GM21515 (cell line): ENCODE data around the gene MVB12A.

Experiments
- ATAC-seq: cut with Tn5 transposase; IDR thresholded peaks from one replicate; pipeline ENCODE4 v1.9.1; 2021; ENCODE audit not compliant: unreplicated experiment

MVB12A gene

DNA sequence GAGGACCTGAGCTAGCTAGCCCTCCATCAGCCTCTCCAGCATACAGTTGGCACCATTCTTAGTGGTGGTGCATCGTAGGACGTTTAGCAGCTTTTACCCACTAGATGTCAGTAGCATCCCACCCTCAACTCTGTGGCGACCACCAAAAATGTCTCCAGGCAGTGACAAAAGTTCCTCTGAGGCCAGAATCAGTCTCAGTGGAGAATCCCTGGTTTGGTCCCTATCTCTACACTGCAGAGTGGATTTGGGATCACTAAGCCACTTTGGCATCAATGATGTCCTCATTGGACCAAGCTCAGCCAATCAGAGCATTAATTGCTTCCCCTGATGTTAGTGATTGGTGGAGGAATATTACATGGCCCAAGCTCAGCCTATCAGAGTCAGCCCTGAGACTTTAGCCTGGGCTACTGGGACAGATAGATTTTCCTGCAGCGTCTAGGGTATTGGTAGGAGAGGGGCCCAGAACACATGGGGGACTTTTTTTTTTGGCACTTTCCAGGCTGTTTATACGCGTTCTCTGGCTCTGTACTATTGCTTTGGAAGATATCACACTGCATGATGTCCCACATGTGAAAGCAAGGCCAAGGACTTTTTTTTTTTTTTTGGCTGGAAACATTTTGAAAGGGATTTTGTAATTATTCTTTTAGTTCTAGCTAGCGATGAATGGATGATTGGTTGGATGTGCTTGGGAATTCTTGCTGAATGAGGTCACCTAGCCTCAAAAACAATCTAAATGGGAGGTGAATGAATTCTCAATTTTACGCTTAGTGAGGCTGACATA is 21.6 kb downstream of the MVB12A start:
- no peak for ATAC-seq

- no peak for ATAC-seq
Measured at GRCh38 chr19:17445526-17446165, 25.8 kb downstream of the MVB12A start.

DNA sequence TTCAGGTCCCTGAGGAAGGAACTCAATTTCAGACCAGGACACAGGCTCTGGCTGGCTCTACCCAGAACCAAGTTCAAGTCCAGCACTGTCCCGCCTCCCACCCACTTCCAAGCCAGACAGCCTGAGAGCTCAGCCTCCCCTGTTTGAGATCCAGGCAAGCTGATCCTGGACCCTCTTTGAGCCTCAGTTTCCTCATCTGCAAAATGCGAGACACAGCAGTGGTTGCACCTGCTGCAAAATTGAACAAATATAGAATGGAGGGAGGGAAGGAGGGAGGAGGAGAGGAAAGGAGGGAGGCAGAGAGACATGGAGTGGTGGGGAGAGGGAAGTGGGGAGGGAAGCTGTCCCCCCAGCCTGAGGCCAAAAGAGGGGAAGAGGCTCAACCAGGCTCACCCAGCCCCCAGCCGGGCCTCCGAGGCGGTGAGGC is 27.9 kb downstream of the MVB12A start:
- ATAC-seq, result no peak

DNA sequence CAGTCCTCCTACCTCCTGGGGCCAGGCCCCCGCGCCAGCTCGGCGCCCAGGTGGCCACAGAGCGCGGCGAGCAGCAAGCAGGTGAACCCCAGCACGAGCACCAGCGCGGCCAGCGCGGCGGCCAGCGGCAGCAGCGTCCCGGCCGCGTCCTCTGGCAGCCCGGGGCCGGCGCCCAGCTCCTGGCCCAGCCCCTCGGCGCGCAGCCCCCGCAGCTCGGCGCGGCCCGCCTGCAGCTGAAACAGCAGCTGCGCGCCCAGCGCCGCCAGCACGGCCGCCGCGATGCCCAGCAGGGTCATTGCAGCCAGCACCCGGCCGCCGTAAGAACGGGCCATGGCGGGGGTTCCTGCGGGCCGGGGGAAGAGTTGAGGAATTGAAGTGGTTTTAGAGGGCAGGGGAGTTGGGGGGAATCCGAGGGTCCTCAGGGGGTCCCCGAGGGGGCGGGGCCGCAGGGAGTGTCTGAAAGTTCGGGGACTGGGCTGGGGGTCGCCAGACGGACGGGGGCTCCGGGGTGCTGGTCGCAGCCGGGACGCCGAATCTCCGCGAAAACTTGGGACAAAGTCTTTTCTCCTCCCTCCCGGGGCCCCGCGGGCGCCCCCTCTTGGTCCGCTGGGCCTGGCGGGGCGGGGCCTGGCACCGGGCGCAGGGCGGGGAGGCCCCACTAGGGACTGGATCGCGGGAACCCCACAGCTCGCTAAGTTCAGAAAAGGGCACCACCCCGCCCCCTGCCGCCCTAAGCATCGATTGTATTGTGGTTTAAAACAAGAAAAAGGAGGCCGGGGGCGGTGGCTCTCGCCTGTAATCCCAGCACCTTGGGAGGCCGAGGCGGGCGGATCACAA is 28.5 kb downstream of the MVB12A start, which contains the start of gene TMEM221:
Gene TMEM221 (minus strand): TSS at position 538 of the 837 bp plus-strand sequence. CDS start 206 bp downstream, at position 332.
- no peak for ATAC-seq

- ATAC-seq, result no peak
Measured at GRCh38 chr19:17450264-17451075, 30.6 kb downstream of the MVB12A start.

DNA sequence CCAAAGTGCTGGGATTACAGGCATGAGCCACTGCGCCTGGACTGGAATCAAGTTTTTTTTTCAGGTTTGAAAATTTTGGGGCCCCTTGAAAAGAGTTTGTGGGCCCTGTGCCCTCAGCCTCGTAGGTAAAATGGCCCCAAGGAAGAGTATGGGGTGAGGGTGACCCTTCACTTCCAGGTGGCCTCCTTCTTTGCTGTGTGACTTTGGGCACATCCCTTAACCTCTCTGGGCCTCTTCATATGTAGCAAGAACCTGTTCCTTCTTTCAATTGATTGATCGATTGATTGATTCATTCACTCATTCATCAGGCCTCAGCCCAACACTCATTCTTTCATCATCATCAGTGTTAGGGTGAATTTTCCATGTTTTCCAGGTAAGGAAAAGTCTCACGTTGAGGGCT is 32.0 kb downstream of the MVB12A start:
- ATAC-seq, result no peak

DNA sequence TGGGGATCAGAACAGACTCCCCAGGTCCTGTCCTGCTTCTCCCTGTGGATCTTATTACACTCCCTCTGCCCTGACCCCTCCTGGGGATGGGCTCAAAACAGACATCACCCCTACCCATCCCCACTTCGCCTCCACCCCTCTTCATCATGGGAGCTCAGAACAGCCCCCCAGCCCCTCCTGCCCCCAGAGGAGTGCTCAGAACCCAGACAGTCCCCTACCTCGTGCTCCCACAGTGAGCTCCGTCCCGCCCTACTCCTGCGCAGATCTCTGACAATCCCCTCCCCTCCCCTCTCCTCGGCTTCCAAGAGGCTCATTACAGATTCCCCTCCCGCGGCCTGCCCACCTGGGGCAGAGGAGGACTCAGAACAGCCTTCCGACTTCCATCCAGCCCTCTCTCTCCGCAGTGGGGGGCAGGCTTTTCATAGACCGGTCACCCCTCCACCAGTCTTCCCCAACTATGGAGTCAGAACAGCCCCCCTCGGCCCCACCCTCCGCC is 34.8 kb downstream of the MVB12A start:
- ATAC-seq, result no peak

DNA sequence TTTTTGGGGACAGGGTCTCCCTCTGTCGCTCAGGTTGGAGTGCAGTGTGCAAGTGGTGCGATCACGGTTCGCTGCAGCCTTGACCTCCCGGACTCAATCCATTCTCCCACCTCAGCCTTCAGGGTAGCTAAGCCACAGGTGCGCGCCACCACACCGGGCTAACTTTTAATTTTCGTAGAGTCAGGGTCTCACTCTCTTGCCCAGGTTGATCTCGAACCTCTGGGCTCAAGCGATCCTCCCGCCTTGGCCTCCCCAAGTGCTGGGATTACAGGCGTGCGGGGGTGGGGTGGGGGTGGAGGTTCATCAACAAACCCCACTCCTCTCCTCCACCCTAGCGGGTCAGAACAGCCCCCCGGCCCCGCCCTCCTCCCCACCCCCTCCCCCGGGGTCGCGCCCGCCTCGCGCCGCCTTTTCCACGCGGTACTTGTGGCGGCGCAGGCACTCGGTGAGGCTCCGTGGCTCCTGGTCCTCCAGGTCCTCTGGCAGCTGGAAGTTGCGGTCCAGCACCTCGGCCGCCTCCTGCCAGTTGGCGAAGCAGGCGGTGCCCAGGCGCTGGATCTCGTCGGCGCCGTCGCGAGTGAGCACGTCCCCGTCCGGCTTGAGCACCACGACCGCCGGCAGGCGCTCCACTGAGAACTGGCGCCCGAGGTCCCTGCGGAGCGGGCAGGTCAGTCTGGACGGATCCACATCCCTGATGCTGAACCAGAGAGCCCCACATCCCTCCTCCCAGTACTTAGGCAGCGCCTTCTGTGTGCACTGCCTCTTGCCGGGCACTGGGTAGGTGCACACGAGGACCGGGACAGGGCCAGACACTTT is 35.7 kb downstream of the MVB12A start:
- ATAC-seq, result no peak

- ATAC-seq, result no peak
Measured at GRCh38 chr19:17456127-17456526, 36.3 kb downstream of the MVB12A start.

DNA sequence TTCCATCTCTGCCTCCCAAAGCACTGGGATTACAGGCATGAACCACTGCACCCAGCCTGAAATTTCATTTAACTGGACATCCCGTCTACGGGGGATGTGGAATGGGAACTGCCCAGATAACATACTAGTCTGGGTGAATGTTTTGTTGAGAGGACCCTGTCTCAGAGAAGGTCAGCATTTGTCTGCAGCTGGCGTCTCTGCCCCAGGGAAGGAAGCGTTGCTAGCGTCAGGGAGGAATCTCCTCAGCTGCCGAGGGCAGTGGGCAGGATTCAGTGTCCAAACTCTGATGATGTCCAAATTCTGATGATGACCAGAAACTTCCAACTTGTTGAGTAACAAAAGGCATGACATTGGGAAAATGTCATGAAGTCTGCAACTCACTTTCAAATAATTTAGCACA is 37.8 kb downstream of the MVB12A start:
- ATAC-seq, result no peak

GRCh38 chr19:17458970-17459369 is 39.1 kb downstream of the MVB12A start:
- no peak for ATAC-seq

DNA sequence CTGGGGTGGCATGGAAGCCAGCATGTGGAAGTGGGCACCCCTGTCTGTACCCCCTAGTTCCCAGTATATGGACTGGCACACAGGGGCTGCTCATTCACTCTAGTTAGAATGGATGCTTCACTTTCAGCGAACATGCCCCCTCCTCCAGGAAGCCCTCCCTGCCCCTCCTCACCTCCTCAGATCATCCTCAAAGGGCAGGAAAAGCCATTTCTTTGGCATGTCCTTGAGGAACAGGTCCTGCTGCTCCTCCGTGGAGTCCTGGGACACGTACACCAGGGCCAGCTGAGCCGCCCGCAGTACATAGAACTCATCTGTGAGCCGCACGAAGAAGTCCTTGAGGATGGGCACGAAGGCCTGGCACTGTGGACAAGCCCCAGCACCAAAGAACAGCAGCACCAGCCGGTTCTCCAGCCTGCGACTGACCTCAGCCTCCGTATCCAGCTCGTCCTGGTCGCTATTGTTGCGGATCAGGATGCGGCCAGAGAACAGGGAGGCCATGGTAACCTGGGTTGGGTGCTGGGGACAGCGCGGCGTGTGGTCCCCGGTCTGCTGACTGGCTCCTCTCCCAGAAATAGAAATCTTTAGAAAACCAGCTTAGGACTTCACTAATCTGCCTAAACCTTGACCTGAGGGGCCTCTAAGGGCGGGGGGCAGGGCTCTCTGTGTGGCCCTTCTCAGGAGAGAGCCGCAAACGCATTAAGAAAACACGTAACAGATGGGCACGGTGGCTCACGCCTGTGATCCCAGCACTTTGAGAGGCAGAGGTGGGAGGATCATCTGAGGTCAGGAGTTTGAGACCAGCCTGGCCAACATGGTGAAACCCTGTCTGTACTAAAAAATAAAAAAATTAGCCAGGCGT is 40.8 kb downstream of the MVB12A start, which contains the start of gene NXNL1:
Gene NXNL1 (minus strand): TSS at position 555 of the 859 bp plus-strand sequence. CDS start 57 bp downstream, at position 498.
- no peak for ATAC-seq

DNA sequence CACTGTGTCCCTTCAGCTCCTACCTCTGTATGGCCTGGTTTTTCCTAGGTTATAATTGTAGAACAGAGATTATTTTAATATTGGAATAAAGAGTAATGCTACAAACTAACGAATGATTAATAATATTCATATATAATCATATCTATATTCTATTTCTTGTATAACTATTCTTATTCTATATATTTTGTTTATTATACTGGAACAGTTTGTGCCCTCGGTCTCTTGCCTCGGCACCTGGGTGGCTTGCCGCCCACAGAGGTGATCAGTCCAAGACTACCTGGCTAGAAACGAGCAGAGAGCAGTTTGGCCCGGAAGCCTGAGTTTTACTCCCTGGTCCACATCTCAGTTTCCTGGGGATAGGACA is 46.6 kb downstream of the MVB12A start:
- ATAC-seq, result no peak

GRCh38 chr19:17467471-17468301 is 47.8 kb downstream of the MVB12A start:
- ATAC-seq, result no peak

GRCh38 chr19:17468302-17469091 is 48.6 kb downstream of the MVB12A start:
- ATAC-seq, result no peak

- ATAC-seq, result no peak
Measured at GRCh38 chr19:17469092-17469480, 49.2 kb downstream of the MVB12A start.

DNA sequence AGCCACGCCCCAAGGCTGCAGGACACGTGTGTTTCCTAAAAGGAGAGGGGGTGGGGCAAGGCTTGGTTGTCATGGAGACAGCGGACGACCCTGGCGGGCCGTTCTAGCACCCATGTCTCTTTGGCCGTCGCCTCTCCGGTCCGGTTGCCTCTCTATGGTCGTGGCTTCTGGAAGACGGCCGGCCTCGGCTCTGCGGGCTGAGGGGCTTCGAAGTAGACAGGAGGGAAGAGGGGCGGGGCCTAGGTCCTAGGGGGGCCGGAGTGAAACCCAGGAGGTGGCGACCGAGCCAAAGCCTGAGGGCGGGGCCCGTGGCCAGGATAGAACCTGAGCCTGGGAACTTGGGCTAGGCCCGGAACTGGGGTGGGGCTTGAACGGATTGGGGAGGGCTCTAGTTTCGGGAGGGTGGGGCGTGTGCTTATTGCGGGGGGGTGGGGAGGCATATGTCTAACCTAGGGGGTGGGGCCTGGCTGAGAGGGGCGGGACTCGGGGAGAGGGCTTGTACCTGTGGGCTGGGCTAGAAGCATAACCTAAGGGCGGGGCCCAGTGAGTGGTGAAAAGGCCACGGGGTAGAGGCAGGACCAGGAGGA is 49.7 kb downstream of the MVB12A start:
- peak; percentile 45 for ATAC-seq
